HEK293 (cell line): ENCODE data around the gene KCNC1.

Experiments
- CTCF ChIA-PET: fragments of 350-600 bp; formaldehyde crosslinking; extraction: SDS; loops from one replicate; lab custom pipeline; 2021; ENCODE audit warnings: antibody characterized with exemption; lab: Yijun Ruan, JAX
- POLR2A ChIA-PET: fragments of 300-600 bp; formaldehyde crosslinking; extraction: SDS; loops from one replicate; lab custom pipeline; 2020; ENCODE audit warnings: antibody characterized with exemption, inconsistent platforms; lab: Yijun Ruan, JAX
- H3K27ac ChIP-seq: fragments of 200-500 bp; sonication (Bioruptor generic); 2 replicates; pipeline ENCODE4 v1.5.1; 2014; ENCODE audit warnings: low read depth, low read length, control low read depth, inconsistent platforms; ENCODE audit errors: extremely low read depth
- H3K36me3 ChIP-seq, 2 experiments: fragments of 200-500 bp in 1 of 2; sonication (Bioruptor generic) in 1 of 2; 1 replicate in 1 of 2; 2 replicates in 1 of 2; pipeline ENCODE4 v1.5.1; 2014 to 2017; ENCODE audit warnings: inconsistent platforms in 2 of 2, low read length in 2 of 2; ENCODE audit not compliant: control insufficient read depth in 2 of 2, insufficient read depth in 1 of 2
- H3K4me1 ChIP-seq: fragments of 200-500 bp; sonication (Bioruptor generic); 2 replicates; pipeline ENCODE4 v1.5.1; 2014; ENCODE audit warnings: mild to moderate bottlenecking, low read length, inconsistent platforms; ENCODE audit not compliant: control insufficient read depth, insufficient read depth
- H3K4me3 ChIP-seq: 2 replicates; pipeline ENCODE4 v1.5.1; 2011; ENCODE audit warnings: low read depth, mild to moderate bottlenecking, control low read depth, low read length, moderate library complexity
- H3K9me3 ChIP-seq: fragments of 200-500 bp; sonication (Bioruptor generic); 2 replicates; pipeline ENCODE4 v1.5.1; 2014; ENCODE audit warnings: low read depth, low read length, inconsistent platforms; ENCODE audit not compliant: control insufficient read depth, insufficient read depth
- OVOL3 ChIP-seq: fragments of 450-650 bp; formaldehyde crosslinking; IDR thresholded peaks from 2 replicates; pipeline ENCODE4 v1.5.1; 2016; ENCODE audit warnings: missing biosample characterization, missing genetic modification characterization
- PRDM2 ChIP-seq: fragments of 450-650 bp; formaldehyde crosslinking; IDR thresholded peaks from 2 replicates; pipeline ENCODE4 v1.5.1; 2016; ENCODE audit warnings: missing biosample characterization, missing genetic modification characterization, borderline replicate concordance
- ZBTB20 ChIP-seq: fragments of 450-650 bp; formaldehyde crosslinking; IDR thresholded peaks from 2 replicates; pipeline ENCODE4 v1.5.1; 2016; ENCODE audit warnings: missing biosample characterization, missing genetic modification characterization
- ZBTB44 ChIP-seq: fragments of 450-650 bp; IDR thresholded peaks from 2 replicates; pipeline ENCODE4 v1.5.1; 2018; ENCODE audit warnings: missing biosample characterization, mild to moderate bottlenecking, missing genetic modification characterization
- ZBTB49 ChIP-seq: fragments of 450-650 bp; formaldehyde crosslinking; IDR thresholded peaks from 2 replicates; pipeline ENCODE4 v1.5.1; 2016; ENCODE audit warnings: missing biosample characterization, missing genetic modification characterization, low read depth
- ZNF132 ChIP-seq: fragments of 450-650 bp; formaldehyde crosslinking; IDR thresholded peaks from 2 replicates; pipeline ENCODE4 v1.5.1; 2017; ENCODE audit warnings: missing biosample characterization, missing genetic modification characterization, borderline replicate concordance
- ZNF280C ChIP-seq: fragments of 450-650 bp; formaldehyde crosslinking; IDR thresholded peaks from 2 replicates; pipeline ENCODE4 v1.5.1; 2016; ENCODE audit warnings: missing biosample characterization, missing genetic modification characterization
- ZNF426 ChIP-seq: fragments of 450-650 bp; formaldehyde crosslinking; IDR thresholded peaks from 2 replicates; pipeline ENCODE4 v1.5.1; 2017; ENCODE audit warnings: missing biosample characterization, missing genetic modification characterization, mild to moderate bottlenecking, inconsistent platforms, moderate library complexity
- ZNF48 ChIP-seq: fragments of 450-650 bp; formaldehyde crosslinking; IDR thresholded peaks from 2 replicates; pipeline ENCODE4 v1.5.1; 2016; ENCODE audit warnings: missing biosample characterization, missing genetic modification characterization
- ZNF544 ChIP-seq: fragments of 450-650 bp; formaldehyde crosslinking; IDR thresholded peaks from 2 replicates; pipeline ENCODE4 v1.5.0; 2017; ENCODE audit warnings: missing biosample characterization, missing genetic modification characterization
- ZSCAN5A ChIP-seq: fragments of 450-650 bp; formaldehyde crosslinking; IDR thresholded peaks from 2 replicates; pipeline ENCODE4 v1.5.1; 2016; ENCODE audit warnings: missing biosample characterization, missing genetic modification characterization

The KCNC1 gene

GRCh38 chr11:17734418-17734911, at the start of gene KCNC1 (continued):
- TF ChIP-seq ZNF426 (tag by site-specific recombination) (no peak), ZSCAN5A (no peak)

GRCh38 chr11:17686231-17686980, 48.2 kb upstream of the KCNC1 start:
- Histone ChIP-seq H3K4me3 (no peak overlapping the region), H3K27ac (no peak overlapping the region), H3K9me3 (no peaks in the 10 kb centered on the region), H3K36me3 (no peaks in the 10 kb centered on the region), H3K4me1 (no peaks in the 10 kb centered on the region)
- ChIA-PET CTCF (no interaction called here), POLR2A (no interaction called here)
- TF ChIP-seq ZBTB44 (tag by site-specific recombination) (no peak), ZNF132 (tag by site-specific recombination) (no peak), ZBTB49 (tag by site-specific recombination) (no peak), ZNF544 (tag by site-specific recombination) (no peak), ZNF280C (no peak), OVOL3 (tag by site-specific recombination) (no peak), PRDM2 (tag by site-specific recombination) (no peak), ZBTB20 (tag by site-specific recombination) (no peak), ZNF48 (tag by site-specific recombination) (no peak)
